HG03280 (cell line): Measurements from ENCODE around the gene LRRC51.
"Not testable (repeated sequence)": the region's sequence is repeated elsewhere in the genome, so short reads cannot be mapped to it uniquely, and the experiment has no call there.

Experiments used
- ATAC-seq: cut with Tn5 transposase; IDR thresholded peaks from one replicate; pipeline ENCODE4 v1.9.1; 2021; ENCODE audit warnings: mild to moderate bottlenecking, moderate library complexity; ENCODE audit not compliant: unreplicated experiment

Gene LRRC51

DNA sequence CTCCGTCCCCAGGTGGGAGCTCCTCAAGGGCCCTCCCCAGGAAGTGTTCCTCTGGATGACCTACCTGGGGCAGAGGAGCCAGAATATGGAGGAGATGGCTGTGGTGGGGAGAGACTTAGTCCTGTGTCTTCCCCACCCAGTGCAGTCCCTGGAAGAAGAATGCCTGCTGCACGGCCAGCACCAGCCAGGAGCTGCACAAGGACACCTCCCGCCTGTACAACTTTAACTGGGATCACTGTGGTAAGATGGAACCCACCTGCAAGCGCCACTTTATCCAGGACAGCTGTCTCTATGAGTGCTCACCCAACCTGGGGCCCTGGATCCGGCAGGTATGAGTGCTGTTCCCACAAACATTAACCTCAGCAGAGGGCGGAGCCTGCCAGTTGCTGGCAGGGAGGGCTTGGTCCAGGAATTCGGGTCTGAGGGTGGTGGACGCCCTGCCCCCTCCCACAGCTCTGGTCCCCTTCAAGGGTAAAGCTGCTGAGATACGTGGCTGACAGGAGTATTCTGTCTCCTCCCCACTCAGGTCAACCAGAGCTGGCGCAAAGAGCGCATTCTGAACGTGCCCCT is 58.3 kb downstream of the LRRC51 start:
- ATAC-seq: no peak

DNA sequence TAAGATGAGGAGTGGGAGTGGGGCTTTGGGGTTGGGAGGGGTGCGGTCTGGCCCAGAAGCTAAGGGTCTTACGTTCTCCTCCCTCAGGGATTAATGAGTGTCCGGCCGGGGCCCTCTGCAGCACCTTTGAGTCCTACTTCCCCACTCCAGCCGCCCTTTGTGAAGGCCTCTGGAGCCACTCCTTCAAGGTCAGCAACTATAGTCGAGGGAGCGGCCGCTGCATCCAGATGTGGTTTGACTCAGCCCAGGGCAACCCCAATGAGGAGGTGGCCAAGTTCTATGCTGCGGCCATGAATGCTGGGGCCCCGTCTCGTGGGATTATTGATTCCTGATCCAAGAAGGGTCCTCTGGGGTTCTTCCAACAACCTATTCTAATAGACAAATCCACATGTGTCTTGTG is 58.9 kb downstream of the LRRC51 start:
- no peak for ATAC-seq

DNA sequence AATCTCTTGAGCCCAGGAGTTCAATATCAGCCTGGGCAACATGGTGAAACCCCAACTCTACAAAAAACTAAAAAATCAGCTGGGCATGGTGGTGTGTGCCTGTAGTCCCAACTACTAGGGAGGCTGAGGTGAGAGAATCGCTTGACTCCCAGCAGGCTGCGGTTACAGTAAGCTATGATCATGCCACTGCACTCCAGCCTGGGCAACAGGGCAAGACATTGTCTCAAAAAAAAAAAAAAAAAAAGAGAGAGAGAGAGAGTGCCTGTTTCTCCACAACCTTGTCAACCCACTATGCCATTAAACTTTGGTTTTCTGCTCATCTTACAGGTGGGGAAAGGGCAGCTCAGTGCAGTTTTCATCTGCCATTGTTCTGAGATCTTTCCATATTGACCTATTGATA is 60.0 kb downstream of the LRRC51 start:
- no peak for ATAC-seq

DNA sequence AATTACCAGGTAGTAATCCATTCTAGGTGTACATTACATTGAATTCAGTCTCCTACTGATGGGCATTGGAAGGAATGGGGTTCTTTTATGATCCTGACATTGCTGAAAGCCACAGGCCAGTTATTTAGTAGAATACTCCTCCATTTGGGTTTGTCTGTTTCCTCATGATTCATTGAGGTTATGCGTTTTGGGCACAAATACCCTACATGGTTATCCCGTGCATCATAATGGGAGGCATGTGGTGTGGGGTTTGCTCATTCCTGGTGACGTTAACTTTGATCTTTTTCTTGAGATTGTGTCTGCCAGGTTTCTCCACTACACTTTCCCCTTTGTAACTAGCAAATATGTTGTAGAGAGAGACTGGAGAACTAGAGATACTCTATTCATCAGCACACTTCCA is 60.4 kb downstream of the LRRC51 start:
- ATAC-seq: no peak

DNA sequence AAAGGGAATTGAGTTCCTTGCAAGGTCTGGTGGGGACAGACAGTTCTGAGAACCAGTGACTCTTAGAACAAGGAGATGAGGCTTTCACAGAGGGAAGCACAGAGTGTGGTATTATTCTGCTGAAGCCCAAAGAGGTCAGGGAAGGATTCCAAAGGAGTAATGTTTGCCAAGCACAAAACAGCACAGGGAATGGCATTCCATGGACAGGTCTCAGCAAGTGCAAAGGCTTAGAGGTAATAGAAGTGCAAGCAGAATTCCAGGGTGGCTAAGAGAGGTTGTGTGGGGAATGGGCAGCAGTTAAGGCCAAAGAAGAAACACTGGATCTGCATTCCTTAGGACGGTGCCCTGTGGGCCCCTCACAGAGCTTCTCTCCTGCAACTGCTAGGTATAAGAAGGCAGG is 61.4 kb downstream of the LRRC51 start:
- ATAC-seq: not testable (repeated sequence)

DNA sequence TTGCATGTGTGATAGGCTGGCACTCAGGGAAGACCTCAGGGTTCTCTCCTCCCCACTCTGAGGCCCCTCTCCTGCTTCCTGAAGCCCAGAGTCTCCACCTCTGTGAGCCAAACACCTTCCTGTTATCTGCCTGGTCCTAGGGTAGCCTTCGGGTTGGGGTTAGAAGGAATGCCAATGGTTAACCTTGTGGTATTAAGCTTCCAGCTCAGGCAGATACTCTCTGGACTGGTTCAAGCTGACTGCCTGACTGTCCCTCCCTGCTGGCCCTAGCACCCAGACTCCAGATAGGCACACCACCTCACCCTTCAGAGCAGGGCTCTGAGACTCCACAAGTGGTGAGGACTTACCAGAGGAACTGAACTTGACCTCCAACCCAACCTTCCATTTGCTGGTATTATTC is 61.9 kb downstream of the LRRC51 start:
- not testable (repeated sequence) for ATAC-seq

DNA sequence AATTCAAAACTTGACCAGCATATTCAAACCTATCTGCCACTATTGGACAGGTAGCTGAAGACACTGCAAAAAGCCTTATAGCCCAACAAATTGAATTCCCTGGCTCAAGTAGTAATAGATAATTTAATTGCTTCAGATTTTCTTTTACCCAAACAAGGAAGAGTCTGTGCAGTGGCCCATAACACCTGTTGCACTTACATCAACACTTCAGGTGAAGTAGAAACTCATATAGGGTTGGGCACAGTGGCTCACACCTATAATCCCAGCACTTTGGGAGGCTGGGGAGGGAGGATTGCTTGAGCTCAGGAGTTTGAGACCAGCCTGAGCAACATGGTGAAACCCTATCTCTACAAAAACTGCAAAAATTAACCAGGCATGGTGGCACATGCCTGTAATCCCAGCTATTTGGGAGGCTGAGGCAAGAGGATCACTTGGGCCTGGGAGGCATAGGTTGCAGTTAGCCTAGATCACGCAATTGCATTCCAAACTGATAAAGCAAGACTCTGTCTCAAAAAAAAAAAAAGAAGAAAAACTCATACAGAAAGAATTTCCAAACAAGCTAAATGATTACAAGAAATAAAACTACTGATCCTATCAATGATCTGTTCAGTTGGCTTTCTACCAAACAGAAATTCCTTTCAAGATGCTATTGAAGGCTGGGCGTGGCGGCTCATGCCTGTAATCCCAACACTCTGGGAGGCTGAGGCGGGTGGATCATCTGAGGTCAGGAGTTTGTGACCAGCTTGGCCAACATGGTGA is 64.3 kb downstream of the LRRC51 start:
- no peak for ATAC-seq
